CD4-positive, alpha-beta T cell treated with Interleukin-10 for 1 hour (primary cell): ENCODE measurements around the gene LENEP.

ENCODE experiments used
- DNase-seq: peaks from one replicate; pipeline ENCODE4 v3.0.0-alpha.2; 2020

LENEP gene

DNA sequence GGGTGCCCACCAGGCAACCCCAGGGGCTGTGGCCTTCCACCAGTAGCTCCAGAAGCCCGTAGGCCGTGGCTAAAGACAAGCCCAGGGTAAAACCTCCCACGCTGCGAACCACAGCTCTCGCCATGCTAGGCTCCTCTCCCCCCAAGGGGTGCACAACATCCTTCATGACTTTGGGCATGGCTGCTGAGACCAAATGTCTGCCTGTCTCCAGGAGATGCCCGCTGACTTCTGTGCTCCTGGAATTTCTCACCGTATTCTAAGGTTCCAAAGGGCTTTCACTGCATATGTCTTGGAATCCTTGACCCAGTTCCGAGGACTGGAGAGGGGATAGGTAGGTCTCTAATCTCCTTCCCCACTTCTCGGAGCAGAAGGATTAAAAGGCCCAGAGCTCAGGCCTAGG is 40.1 kb downstream of the LENEP start, which contains the start of the genes DCST1 and DCST2:
Gene DCST1, plus strand, starts transcription at position 301 of the 400 bp plus-strand sequence. CDS start 213 bp downstream, outside the sequence.
Gene DCST2, minus strand, starts transcription at position 258 of the 400 bp plus-strand sequence. Its CDS starts 80 bp downstream, at position 178.
- no peak for DNase-seq

DNA sequence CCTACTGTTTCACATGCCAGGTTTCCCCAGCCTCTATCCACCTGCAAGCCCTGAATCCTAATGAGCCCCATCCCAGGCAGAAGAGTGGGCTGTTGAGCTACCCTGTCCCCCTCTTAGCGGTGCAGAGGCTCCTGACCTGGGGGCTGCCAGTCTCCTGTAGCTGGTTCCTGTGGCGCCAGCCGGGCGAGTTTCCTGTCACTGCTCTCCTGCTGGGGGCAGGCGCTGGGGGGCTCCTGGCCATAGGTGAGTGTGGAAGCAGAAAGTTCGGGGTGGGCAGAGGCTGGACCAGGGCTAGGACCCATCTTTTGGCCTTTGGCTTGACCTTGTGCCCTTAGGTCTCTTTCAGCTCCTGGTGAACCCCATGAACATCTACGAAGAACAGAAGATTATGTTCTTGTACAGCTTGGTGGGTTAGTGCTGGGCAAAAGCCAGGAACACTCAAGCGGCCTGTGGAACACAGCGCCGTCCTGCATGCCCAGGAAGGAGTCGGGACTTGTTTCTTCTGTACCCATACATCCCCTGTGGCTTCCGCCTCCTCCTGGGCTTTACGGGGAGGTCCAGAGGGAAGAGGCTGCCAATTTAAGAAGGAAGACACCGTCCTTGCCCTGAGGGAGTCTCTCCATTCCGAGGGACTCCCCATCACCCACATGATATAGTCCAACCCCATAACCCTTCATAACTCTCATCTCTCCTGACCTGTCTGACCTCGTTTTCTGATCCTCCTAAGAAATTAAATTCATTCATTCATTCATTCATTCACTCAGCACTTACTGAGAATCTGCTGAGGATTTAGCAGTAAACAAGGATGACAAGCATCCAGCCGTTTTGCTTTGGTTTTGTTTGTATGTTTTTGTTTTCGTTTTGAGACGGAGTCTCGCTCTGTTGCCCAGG is 41.2 kb downstream of the LENEP start:
- DNase-seq = no peak

GRCh38 chr1:155035936-155036335 is 42.5 kb downstream of the LENEP start:
- DNase-seq = no peak

GRCh38 chr1:155037043-155037442 is 43.7 kb downstream of the LENEP start:
- no peak for DNase-seq

- no peak for DNase-seq
Measured at GRCh38 chr1:155037851-155038441, 44.6 kb downstream of the LENEP start.

- no peak for DNase-seq
Measured at GRCh38 chr1:155038602-155039307, 45.4 kb downstream of the LENEP start.

DNA sequence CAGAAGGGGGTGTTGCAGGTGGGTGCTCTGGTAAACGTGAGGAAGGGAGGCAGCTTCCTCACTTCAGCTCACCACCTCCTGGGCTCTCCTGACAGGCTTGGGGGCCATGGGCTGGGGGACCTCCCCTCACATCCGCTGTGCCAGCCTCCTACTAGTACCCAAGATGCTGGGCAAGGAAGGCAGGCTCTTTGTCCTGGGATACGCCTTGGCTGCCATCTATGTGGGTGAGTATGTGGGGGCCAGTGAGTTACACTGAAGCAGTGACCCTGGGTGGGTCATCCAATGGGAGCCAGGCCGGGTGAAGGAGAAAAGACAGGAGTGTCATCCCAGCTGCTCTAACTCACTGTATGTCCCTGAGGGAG is 45.9 kb downstream of the LENEP start:
- no peak for DNase-seq

DNA sequence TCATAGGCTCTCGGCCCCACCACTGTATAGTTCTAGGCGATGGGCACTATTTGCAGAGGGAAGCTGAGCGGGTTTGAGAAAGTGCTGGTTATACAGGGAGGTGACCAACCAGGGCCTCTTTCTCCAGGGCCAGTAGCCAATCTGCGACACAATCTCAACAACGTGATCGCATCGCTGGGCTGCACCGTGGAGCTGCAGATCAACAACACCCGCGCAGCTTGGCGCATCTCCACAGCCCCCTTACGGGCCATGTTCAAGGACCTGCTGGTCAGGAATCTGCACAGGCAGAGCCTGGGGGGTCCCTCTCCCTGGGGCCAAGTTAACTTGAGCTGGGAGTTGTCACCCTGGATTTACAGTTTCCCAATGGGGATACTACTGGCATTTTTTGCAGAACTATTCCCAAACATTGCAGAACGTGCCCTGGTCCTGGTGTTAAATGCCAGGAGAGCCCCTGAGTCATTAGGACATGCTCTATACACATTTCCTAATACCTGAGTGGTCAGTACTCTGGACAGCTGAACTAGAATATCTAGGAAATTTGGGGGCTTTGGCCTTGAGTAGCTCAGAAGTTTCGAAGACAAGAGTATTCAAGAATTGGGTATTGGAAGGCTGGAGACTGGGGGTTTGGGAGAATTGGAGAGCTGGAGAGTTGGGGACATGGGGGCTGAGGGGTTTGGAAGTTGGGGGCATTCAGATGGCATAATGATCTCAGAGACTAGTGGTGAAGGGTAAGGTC is 47.1 kb downstream of the LENEP start:
- no peak for DNase-seq

DNA sequence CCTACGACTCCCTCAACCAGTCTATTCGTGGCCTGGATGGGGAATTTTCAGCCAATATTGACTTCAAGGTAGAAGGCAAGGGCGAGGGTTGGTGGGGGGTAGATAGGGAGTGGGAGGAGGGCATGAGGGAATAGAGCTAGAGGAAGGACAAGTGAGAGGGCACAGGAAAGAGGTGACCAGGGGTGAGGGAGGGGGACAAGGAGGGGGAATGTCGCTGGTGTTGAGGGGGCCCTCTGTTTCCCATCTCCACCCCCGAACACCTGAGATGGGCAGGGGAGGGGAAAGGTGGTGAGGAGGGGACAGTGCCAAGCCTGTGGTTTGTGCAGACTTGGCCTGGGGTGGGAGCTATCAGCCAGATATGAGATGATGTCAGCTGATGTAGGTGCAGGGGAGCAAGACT is 49.4 kb downstream of the LENEP start:
- DNase-seq = no peak

- no peak for DNase-seq
Measured at GRCh38 chr1:155043301-155043702, 49.9 kb downstream of the LENEP start.

GRCh38 chr1:155043793-155044192 is 50.4 kb downstream of the LENEP start:
- no peak for DNase-seq
